ENCODE measurements around the gene HIPK4. TPM values are rescaled to one million over a fixed set of nuclear protein-coding genes. Genes with fewer than 3 reads are reported as not detected.

HIPK4 gene
- total RNA-seq, 1 donor from 2014 or later: 0.07 TPM

DNA sequence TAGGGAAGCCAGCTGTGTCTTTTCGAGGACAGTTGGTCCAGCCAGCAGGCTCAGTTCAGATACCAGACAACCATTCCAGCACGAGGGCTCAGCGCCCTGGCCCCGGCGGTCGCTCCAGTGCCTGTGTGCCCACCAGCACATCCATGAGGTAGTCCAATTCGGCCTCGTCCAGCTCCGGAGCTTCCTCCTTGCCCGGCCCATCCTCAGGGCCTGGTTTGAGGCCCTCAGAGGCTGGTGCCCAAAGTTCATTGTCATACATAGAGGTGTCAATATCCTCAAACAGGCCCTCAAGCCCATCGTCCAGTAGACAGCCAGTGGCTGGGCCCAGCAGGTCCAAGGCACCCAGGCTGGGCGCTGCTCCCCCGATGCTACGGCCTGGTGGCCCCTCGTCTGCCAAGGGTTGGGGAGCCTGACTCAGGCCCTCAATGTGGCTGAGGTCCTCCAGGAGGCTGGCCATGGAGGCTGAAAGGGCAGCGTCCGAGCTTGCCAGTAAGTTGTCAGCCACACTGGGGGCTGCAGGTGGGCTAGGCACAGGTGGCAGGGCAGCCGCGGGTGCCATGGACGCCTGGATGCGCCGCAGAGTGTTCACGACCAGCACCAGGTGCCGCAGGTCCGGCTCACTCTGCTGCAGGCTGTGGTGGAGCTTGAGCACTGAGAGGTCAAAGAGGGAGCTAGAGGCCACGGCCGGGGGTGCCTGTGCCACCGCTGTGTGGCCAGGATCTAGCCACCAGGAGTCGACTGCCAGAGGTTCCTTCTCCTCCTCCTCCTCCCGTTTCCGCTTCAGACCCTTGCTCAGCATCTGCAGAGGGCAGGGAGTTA, 33.0 kb upstream of the HIPK4 start:
- no peaks in the 10 kb centered on the region for H3K9me3 Mint-ChIP-seq
- peak overlapping the region; percentile 64 for H3K27ac Mint-ChIP-seq
- H3K27me3 Mint-ChIP-seq (ENCODE audit: low read depth): no peaks in the 10 kb centered on the region
- H3K36me3 Mint-ChIP-seq (ENCODE audit: low read depth): peaks cover 16% of the 10 kb centered on the region
- intact Hi-C loops (cut with micrococcal nuclease): no loop called here
- peak overlapping the region; percentile 59 for H3K4me3 Mint-ChIP-seq (ENCODE audit: low read depth)
- peaks cover 19% of the 10 kb centered on the region for H3K4me1 Mint-ChIP-seq (ENCODE audit: low read depth)
- no peak for DNase-seq (ENCODE audit: low spot score)

DNA sequence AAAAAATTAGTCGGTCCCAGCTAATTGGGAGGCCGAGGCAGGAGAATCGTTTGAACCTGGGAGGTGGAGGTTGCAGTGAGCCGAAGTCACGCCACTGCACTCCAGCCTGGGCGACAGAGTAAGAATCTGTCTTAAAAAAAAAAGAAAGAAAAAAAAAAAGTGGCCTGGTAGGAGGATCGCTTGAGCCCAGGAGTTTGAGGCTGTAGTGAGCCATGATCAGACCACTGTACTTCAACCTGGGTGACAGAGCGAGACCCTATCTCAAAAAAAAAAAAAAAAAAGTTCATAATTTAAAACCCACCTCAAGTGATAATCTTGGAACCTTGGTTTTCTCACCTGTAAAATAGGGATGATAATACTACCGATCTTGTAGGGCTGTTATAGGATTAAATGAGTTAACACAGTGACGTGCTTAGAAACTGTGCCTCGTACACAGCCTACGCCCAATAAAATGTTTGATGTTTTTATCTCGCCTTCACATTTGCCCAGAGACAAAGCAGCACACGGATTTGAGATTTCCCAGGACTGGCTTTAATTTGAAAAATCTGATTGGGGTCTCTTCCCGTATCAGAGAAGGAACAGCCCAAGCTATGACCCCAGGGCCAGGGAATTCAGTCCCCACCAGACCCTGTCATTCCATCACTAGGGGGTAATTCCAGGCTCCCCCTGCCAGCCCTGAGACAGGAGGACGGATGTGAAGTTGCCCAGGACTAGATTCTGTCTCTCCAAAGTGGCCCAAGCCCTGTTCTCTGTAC, 32.2 kb upstream of the HIPK4 start:
- peak overlapping the region; percentile 64 for H3K27ac Mint-ChIP-seq
- H3K4me3 Mint-ChIP-seq (ENCODE audit: low read depth): peak overlapping the region; percentile 59
- DNase-seq (ENCODE audit: low spot score): no peak
- peaks cover 20% of the 10 kb centered on the region for H3K4me1 Mint-ChIP-seq (ENCODE audit: low read depth)
- H3K9me3 Mint-ChIP-seq: no peaks in the 10 kb centered on the region
- H3K27me3 Mint-ChIP-seq (ENCODE audit: low read depth): no peaks in the 10 kb centered on the region
- peaks cover 16% of the 10 kb centered on the region for H3K36me3 Mint-ChIP-seq (ENCODE audit: low read depth)
- intact Hi-C loops (cut with micrococcal nuclease): loop anchor here (1.0 kb wide), 1 partner anchor 44 kb away; no protein-coding TSS in a partner anchor

- H3K27me3 Mint-ChIP-seq (ENCODE audit: low read depth): no peaks in the 10 kb centered on the region
- intact Hi-C loops (cut with micrococcal nuclease): loop anchor here (1.0 kb wide), 1 partner anchor 45 kb away; no protein-coding TSS in a partner anchor
- no peaks in the 10 kb centered on the region for H3K9me3 Mint-ChIP-seq
- H3K27ac Mint-ChIP-seq: peak overlapping the region; percentile 80
- peak overlapping the region; percentile 77 for H3K4me3 Mint-ChIP-seq (ENCODE audit: low read depth)
- peak; percentile 70 for DNase-seq (ENCODE audit: low spot score)
- H3K4me1 Mint-ChIP-seq (ENCODE audit: low read depth): peaks cover 23% of the 10 kb centered on the region
- H3K36me3 Mint-ChIP-seq (ENCODE audit: low read depth): peaks cover 16% of the 10 kb centered on the region
Observed at GRCh38 chr19:40420766-40421765, 31.1 kb upstream of the HIPK4 start.

DNA sequence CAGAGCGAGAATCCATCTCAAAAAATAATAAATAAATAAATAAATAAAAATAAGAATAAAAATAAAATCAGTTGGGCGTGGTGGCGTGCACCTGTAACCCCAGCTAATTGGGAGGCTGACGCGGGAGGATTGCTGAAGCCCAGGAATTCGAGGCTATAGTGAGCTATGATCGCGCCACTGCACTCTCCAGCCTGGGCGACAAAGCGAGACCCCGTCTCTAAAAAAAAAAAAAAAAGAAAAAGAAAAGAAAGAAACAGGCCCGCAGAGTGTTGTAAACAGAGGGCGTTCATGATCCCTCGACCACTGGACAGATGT, 30.4 kb upstream of the HIPK4 start:
- peak overlapping the region; percentile 72 for H3K27ac Mint-ChIP-seq
- peaks cover 16% of the 10 kb centered on the region for H3K36me3 Mint-ChIP-seq (ENCODE audit: low read depth)
- H3K4me1 Mint-ChIP-seq (ENCODE audit: low read depth): peaks cover 25% of the 10 kb centered on the region
- H3K9me3 Mint-ChIP-seq: no peaks in the 10 kb centered on the region
- intact Hi-C loops (cut with micrococcal nuclease): no loop called here
- no peaks in the 10 kb centered on the region for H3K27me3 Mint-ChIP-seq (ENCODE audit: low read depth)
- no peak for DNase-seq (ENCODE audit: low spot score)
- peak overlapping the region; percentile 77 for H3K4me3 Mint-ChIP-seq (ENCODE audit: low read depth)

GRCh38 chr19:40419780-40420179, 29.8 kb upstream of the HIPK4 start:
- Mint-ChIP-seq H3K27ac (no peak overlapping the region), H3K9me3 (no peaks in the 10 kb centered on the region), H3K36me3 (ENCODE audit: low read depth) (peaks cover 14% of the 10 kb centered on the region), H3K27me3 (ENCODE audit: low read depth) (no peaks in the 10 kb centered on the region), H3K4me1 (ENCODE audit: low read depth) (peaks cover 25% of the 10 kb centered on the region), H3K4me3 (ENCODE audit: low read depth) (peak overlapping the region; percentile 67)
- DNase-seq (ENCODE audit: low spot score): no peak
- intact Hi-C loops (cut with micrococcal nuclease): no loop called here

GRCh38 chr19:40419066-40419612, 29.2 kb upstream of the HIPK4 start:
- Mint-ChIP-seq H3K4me1 (ENCODE audit: low read depth) (peaks cover 21% of the 10 kb centered on the region), H3K4me3 (ENCODE audit: low read depth) (peak overlapping the region; percentile 6), H3K36me3 (ENCODE audit: low read depth) (peaks cover 9% of the 10 kb centered on the region), H3K27ac (no peak overlapping the region), H3K9me3 (no peaks in the 10 kb centered on the region), H3K27me3 (ENCODE audit: low read depth) (no peaks in the 10 kb centered on the region)
- intact Hi-C loops (cut with micrococcal nuclease): no loop called here
- DNase-seq (ENCODE audit: low spot score): no peak

DNA sequence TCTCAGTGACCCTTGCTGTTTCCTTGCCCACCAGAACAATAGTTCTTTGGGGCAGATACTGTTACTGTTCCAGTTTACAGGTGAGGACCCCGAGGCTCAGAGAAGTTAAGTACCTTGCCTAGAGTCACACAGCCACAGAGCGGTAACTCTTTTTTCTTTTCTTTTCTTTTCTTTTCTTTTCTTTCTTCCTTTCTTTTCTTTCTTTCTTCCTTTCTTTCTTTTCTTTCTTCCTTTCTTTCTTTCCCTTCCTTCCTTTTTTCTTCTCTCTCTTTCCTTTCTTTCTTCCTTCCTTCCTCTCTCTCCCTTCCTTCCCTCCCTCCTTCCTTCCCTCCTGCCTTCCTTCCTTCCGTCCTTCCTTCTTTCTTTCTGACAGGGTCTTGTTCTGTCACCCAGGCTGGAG, 28.1 kb upstream of the HIPK4 start:
- H3K27me3 Mint-ChIP-seq (ENCODE audit: low read depth): no peaks in the 10 kb centered on the region

GRCh38 chr19:40417643-40417981, 27.6 kb upstream of the HIPK4 start:
- Mint-ChIP-seq H3K9me3 (no peaks in the 10 kb centered on the region), H3K36me3 (ENCODE audit: low read depth) (peaks cover 9% of the 10 kb centered on the region), H3K27ac (no peak overlapping the region), H3K4me3 (ENCODE audit: low read depth) (no peak overlapping the region), H3K27me3 (ENCODE audit: low read depth) (no peaks in the 10 kb centered on the region), H3K4me1 (ENCODE audit: low read depth) (peaks cover 22% of the 10 kb centered on the region)
- intact Hi-C loops (cut with micrococcal nuclease): no loop called here
- DNase-seq (ENCODE audit: low spot score): no peak

More for the DNA sequence above, 28.1 kb upstream of the HIPK4 start:
- DNase-seq (ENCODE audit: low spot score): no peak
- Mint-ChIP-seq H3K4me1 (ENCODE audit: low read depth) (peaks cover 22% of the 10 kb centered on the region), H3K27ac (peak overlapping the region; percentile 3), H3K9me3 (no peaks in the 10 kb centered on the region), H3K36me3 (ENCODE audit: low read depth) (peaks cover 9% of the 10 kb centered on the region), H3K4me3 (ENCODE audit: low read depth) (no peak overlapping the region)
- intact Hi-C loops (cut with micrococcal nuclease): no loop called here

DNA sequence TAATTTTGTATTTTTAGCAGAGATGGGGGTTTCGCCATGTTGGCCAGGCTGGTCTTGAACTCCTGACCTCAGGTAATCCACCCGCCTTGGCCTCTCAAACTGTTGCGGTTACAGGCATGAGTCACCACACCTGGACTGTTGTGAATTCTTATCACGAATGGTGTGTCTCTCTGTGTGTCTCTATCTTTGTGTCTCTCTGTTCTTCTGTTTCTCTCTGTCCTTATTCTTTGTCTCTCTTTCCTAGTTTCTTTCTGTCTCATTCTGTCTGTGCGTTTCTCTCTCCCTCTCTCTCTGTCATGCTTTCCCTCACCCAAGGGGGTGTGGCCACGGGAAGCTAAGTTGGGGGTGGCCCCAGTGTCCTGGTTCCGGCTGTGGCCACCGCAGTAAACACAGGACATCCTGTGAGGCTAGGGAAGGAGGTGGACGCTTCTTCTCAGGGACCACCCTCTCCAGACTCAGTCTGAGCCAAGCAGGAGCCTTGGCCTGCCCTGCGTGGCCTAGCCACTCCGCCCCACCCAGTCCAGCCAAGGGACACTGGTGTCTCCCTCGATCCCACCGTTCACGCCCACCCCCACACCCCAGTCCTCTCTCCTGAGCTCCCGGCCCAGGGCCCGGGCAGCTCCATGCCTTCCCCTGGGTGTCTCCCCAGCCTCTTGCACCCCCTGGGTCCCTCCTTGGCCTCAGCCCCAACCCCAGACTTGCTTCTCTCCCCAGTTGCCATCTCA, 27.1 kb upstream of the HIPK4 start:
- H3K4me3 Mint-ChIP-seq (ENCODE audit: low read depth): no peak overlapping the region
- intact Hi-C loops (cut with micrococcal nuclease): no loop called here
- H3K9me3 Mint-ChIP-seq: no peaks in the 10 kb centered on the region
- H3K36me3 Mint-ChIP-seq (ENCODE audit: low read depth): peaks cover 4% of the 10 kb centered on the region
- no peak for DNase-seq (ENCODE audit: low spot score)
- peak overlapping the region; percentile 3 for H3K27ac Mint-ChIP-seq
- H3K4me1 Mint-ChIP-seq (ENCODE audit: low read depth): peaks cover 16% of the 10 kb centered on the region
- H3K27me3 Mint-ChIP-seq (ENCODE audit: low read depth): no peaks in the 10 kb centered on the region

GRCh38 chr19:40415768-40416167, 25.8 kb upstream of the HIPK4 start:
- H3K27ac Mint-ChIP-seq: peak overlapping the region; percentile 45
- H3K4me3 Mint-ChIP-seq (ENCODE audit: low read depth): no peak overlapping the region
- DNase-seq (ENCODE audit: low spot score): no peak
- H3K27me3 Mint-ChIP-seq (ENCODE audit: low read depth): no peaks in the 10 kb centered on the region
- H3K9me3 Mint-ChIP-seq: no peaks in the 10 kb centered on the region
- no peaks in the 10 kb centered on the region for H3K36me3 Mint-ChIP-seq (ENCODE audit: low read depth)
- intact Hi-C loops (cut with micrococcal nuclease): no loop called here
- peaks cover 12% of the 10 kb centered on the region for H3K4me1 Mint-ChIP-seq (ENCODE audit: low read depth)

DNA sequence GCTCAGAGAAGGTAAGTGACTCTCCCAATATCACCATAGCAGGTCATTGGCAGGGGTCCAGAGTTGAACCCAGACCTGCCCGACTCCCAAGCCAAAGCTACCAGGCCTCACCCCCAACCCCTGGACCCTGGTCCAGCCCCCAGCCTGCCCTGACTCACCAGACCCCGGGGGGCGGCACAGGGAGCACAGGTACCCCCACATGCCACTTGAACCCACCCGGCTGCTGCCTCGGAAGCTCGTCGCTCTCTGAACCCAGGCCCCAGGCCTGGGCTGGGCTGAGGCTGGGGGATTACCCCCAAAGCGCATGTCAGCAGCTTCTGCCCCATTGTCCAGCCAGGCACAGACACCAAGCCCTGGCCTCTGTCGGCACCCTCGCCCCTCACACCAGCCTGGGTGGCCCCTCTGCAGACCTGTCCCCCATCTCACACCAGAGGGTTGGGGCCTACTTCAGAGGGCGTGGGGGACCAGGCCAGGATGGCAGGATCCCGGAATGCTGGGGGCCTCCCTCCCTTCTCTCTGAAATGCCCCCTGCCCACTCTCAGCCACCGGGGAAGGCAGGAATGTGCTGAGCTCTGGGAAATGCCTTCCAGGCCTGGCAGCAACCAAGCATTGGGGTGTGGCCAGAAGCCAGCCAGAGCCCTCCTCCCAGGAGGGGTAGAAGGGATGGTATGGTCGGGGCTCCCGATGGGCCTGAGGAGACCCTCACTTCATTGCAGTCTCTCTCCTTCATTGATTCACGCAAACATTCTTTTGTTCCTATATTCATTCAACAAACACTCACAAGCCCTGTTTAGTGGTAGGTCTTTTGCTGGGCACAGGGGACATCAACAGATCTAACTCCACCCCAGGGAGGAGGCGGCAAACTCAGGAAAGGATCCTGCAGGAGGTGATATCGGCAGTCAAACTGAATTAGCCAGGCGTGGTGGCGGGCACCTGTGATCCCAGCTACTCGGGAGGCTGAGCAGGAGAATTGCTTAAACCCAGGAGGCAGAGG, 24.9 kb upstream of the HIPK4 start:
- no peaks in the 10 kb centered on the region for H3K9me3 Mint-ChIP-seq
- no peak overlapping the region for H3K27ac Mint-ChIP-seq
- no peak overlapping the region for H3K4me3 Mint-ChIP-seq (ENCODE audit: low read depth)
- no peak for DNase-seq (ENCODE audit: low spot score)
- intact Hi-C loops (cut with micrococcal nuclease): no loop called here
- no peaks in the 10 kb centered on the region for H3K27me3 Mint-ChIP-seq (ENCODE audit: low read depth)
- H3K36me3 Mint-ChIP-seq (ENCODE audit: low read depth): no peaks in the 10 kb centered on the region
- peaks cover 12% of the 10 kb centered on the region for H3K4me1 Mint-ChIP-seq (ENCODE audit: low read depth)

All from activated T-helper 2 cell treated with anti-CD3 and anti-CD28 coated beads, Interferon-gamma antibody, Interleukin-2, Interleukin-4, amounts not matched to agents 10 μg/mL and 5 μg/mL and 100 μg/mL, durations not matched to agents 14 hours and 24 hours and 36 hours (primary cell).